Measurements from ENCODE around the gene PLEKHB1.

GRCh38 chr11:73648571-73649046 is 2.2 kb downstream of the PLEKHB1 start:
- TF ChIP-seq CTCF (IDR thresholded peaks at IDR 0.05) (no peak), EZH2 (IDR thresholded peaks at IDR 0.05) (no peak)

Measured in neural progenitor cell (in vitro differentiated cells).